Measurements from ENCODE around the gene ATXN7L1. TPM values are rescaled to one million over a fixed set of nuclear protein-coding genes. Genes with fewer than 3 reads are reported as not detected.

ATXN7L1 gene
- total and polyA plus RNA-seq, 7 donors: 5.4 to 20.5 (median 12.8) TPM

DNA sequence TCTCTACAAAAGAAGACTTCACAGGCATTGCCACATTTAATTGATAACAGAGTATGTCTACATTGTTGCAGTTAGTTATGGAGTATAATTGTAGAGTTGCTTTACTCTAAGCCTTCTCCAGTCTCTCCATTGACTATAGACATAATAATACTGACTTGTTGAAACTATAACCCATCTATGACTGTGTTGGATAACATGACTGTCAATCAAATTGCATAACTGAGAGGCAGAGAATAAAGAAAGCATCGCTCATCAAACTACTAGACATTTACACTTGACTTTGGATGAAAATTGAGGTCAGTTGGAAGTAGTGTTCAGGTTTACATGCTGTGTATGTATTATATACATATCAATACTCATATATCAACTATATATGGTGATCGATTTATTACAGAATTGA is 3.4 kb upstream of the ATXN7L1 start:
- no peak for TF ChIP-seq POLR2AphosphoS5 (IDR thresholded peaks at IDR 0.05)
- TF ChIP-seq EP300 (IDR thresholded peaks at IDR 0.05): no peak
- TF ChIP-seq, protein P1, sequence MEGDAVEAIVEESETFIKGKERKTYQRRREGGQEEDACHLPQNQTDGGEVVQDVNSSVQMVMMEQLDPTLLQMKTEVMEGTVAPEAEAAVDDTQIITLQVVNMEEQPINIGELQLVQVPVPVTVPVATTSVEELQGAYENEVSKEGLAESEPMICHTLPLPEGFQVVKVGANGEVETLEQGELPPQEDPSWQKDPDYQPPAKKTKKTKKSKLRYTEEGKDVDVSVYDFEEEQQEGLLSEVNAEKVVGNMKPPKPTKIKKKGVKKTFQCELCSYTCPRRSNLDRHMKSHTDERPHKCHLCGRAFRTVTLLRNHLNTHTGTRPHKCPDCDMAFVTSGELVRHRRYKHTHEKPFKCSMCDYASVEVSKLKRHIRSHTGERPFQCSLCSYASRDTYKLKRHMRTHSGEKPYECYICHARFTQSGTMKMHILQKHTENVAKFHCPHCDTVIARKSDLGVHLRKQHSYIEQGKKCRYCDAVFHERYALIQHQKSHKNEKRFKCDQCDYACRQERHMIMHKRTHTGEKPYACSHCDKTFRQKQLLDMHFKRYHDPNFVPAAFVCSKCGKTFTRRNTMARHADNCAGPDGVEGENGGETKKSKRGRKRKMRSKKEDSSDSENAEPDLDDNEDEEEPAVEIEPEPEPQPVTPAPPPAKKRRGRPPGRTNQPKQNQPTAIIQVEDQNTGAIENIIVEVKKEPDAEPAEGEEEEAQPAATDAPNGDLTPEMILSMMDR (IDR thresholded peaks at IDR 0.05): no peak
- no peak for TF ChIP-seq POLR2A (IDR thresholded peaks at IDR 0.05)
- WGBS, 2 donors: 96 to 99% methylated on average over 2 of the region's 2 CpGs

DNA sequence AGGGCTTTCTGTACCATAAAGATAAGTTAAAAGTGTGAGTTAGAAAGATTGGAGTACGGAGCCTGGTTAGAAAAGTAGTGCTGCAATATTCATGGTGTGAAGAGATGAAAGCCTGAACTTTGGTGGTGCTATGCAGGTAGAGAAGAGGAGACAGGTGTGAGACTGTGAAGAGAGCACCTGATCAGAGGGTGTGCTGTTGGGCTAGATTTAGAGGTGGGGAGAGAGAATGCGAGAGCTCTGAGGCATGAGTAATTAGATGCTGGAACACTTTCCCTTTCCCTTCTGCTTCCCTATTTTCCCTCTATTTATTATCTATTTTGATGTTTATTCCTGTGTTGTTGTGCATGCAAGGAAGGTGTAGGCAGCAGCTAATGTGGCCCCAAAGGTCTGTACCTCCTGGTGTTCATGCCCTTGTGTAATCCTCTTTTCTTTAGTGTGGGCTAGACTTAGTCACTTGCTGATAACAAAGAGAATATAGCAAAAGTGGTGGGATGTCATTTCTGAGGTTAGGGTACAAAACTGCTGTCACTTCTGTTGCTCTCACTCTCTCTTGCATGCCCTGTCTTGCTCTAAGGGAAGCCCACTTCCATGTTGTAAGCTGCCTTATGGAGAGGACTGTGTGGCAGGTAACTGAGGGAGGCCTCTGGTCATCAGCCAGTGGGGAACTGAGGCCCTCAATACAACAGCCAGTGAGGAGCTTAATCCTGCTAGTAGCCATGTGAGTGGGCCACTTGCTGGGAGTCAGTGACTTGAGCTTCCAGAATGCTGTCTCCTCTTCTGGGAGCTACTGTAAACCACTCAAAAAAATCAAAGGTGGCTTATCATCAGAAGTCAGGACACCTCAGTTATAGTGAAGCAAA is 2.6 kb upstream of the ATXN7L1 start:
- Histone ChIP-seq H3K9me3 (no peaks in the 10 kb centered on the region), H3K4me3 (peak overlapping the region in 3 of 4 donors; percentile 74 to 87 (median 85)), H3K27ac (peak overlapping the region in 3 of 4 donors; percentile 41 to 86 (median 83)), H3K27me3 (no peaks in the 10 kb centered on the region), H3K4me1 (peaks cover 0 to 48% (median 42%) of the 10 kb centered on the region in 4 donors), H3K36me3 (no peaks in the 10 kb centered on the region)
- no peak for DNase-seq
- 49 to 72% methylated on average over 2 of the region's 2 CpGs for WGBS, 2 donors
- intact Hi-C loops (cut with DNase I): loop anchor here (2.0 to 10.0 kb wide), 4 partner anchors 84 to 276 kb away; no protein-coding TSS in a partner anchor
- TF ChIP-seq, protein P1 (IDR thresholded peaks at IDR 0.05): no peak
- TF ChIP-seq POLR2AphosphoS5 (IDR thresholded peaks at IDR 0.05) (no peak), EP300 (IDR thresholded peaks at IDR 0.05) (no peak), POLR2A (IDR thresholded peaks at IDR 0.05) (no peak)

More for the DNA sequence above, 3.4 kb upstream of the ATXN7L1 start:
- no peak for DNase-seq
- Histone ChIP-seq H3K4me1 (peaks cover 0 to 43% (median 37%) of the 10 kb centered on the region in 4 donors), H3K27me3 (no peaks in the 10 kb centered on the region), H3K4me3 (no peak overlapping the region), H3K9me3 (no peaks in the 10 kb centered on the region), H3K36me3 (no peaks in the 10 kb centered on the region), H3K27ac (peak overlapping the region in 1 of 4 donors; percentile 83)
- intact Hi-C loops (cut with DNase I): loop anchor here (2.0 to 10.0 kb wide), 4 partner anchors 85 to 275 kb away; no protein-coding TSS in a partner anchor

DNA sequence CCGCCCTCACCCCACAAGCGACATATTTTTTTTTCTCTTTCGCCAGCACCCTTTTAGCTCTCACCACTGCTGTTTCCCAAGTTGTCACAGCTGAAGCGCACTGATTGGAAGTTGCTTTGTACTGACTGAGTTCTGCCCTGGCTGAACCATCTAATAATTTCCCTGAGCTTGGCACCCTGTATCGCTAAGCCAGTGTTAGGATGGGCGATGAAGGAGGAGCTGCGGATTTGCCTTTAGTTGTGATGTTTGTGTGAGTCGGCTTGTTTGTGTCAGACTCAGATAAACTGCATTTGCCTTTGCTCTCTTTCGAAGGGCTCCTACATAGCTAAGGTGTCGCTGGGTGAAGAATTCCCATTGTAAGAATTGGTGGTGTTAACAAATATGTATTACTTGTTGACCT is 1.3 kb upstream of the ATXN7L1 start:
- peaks cover 0 to 6% (median 0%) of the 10 kb centered on the region in 4 donors for H3K36me3 ChIP-seq
- H3K9me3 ChIP-seq: no peaks in the 10 kb centered on the region
- H3K4me3 ChIP-seq: peak overlapping the region; percentile 71 to 87 (median 80)
- no peak for DNase-seq
- no peaks in the 10 kb centered on the region for H3K27me3 ChIP-seq
- whole genome bisulfite sequencing, 2 donors: 13 to 62% methylated on average over 10 of the region's 10 CpGs
- peak overlapping the region; percentile 70 to 86 (median 82) for H3K27ac ChIP-seq
- TF ChIP-seq POLR2AphosphoS5 (IDR thresholded peaks at IDR 0.05) (no peak), EP300 (IDR thresholded peaks at IDR 0.05) (no peak), POLR2A (IDR thresholded peaks at IDR 0.05) (no peak)
- TF ChIP-seq, protein P1 (IDR thresholded peaks at IDR 0.05): no peak
- intact Hi-C loops (cut with DNase I): loop anchor here (2.0 to 10.0 kb wide), 5 partner anchors 83 to 277 kb away; no protein-coding TSS in a partner anchor
- peaks cover 0 to 49% (median 46%) of the 10 kb centered on the region in 4 donors for H3K4me1 ChIP-seq

DNA sequence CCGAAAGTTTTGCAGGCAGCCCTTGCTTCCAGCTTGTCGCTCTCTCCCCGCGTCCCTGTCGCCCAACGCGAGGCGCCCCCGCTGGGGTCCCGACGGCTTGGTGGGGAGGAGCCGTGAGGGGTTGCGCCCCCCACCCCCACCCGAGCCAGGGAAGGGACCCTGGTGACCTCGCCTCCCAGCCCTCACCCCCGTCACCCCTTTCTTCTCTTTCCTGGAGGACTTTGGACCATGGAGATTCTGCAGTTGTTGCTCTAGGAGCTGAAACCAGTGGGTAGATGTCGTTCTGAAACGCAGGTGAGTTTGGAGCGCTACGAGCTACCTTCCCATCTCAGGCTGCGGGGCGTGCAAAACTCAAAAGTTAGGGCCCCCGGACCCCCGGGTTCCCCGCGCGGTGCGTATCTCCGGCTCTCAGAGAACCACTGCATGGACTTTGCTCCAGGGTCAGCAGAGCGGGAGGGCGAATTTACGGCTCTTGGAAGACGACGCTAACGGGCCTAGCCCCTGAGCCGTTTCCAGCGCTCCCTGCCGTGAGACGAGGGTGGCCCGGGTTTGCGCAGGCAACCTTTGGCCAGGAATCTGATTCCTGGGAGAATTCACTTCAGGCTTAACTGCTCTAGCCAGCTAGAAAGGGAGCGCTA is 684 bp upstream of the ATXN7L1 start:
- peak overlapping the region; percentile 70 to 86 (median 82) for H3K27ac ChIP-seq
- 1 to 3% methylated on average over 42 of the region's 42 CpGs for WGBS, 2 donors
- peak; percentile 80 for DNase-seq
- H3K9me3 ChIP-seq: no peaks in the 10 kb centered on the region
- H3K36me3 ChIP-seq: peaks cover 0 to 6% (median 0%) of the 10 kb centered on the region in 4 donors
- peak overlapping the region; percentile 71 to 87 (median 80) for H3K4me3 ChIP-seq
- TF ChIP-seq POLR2AphosphoS5 (IDR thresholded peaks at IDR 0.05) (no peak), POLR2A (IDR thresholded peaks at IDR 0.05) (no peak), EP300 (IDR thresholded peaks at IDR 0.05) (no peak)
- TF ChIP-seq, protein P1 (IDR thresholded peaks at IDR 0.05): no peak
- H3K4me1 ChIP-seq: peaks cover 0 to 49% (median 46%) of the 10 kb centered on the region in 4 donors
- intact Hi-C loops (cut with DNase I): loop anchor here (2.0 to 10.0 kb wide), 4 partner anchors 82 to 278 kb away; no protein-coding TSS in a partner anchor
- H3K27me3 ChIP-seq: no peaks in the 10 kb centered on the region
